ENCODE data around the gene IQGAP1.

Gene IQGAP1

DNA sequence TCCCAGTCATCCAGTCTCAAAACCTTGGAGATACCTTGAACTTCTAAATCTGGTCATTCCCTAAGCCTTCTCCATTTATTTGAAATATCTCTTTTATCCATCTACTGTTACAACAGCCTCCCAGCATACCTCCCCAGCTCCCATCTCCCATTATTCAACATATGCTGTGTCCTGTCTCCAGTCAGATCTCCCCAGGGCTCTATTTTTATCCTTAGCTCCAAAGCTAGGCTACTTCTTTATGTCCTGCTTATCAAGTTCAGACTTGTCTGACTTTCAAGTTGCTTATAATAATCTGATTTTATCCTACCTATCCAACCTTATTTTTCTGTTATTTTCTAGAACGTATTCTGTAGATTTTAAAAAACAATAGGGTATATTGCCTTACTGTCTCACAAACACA lies 44.2 kb downstream of the IQGAP1 start:
- no peak overlapping the region for H3K4me3 ChIP-seq (ENCODE audit: control insufficient read depth, low read depth, low read length)
- no peak for TF ChIP-seq CTCF (conservative IDR thresholded peaks at IDR 0.05; ENCODE audit: control insufficient read depth, insufficient read depth, low read depth, low read length)
- DNase-seq (ENCODE audit: low read depth) = no peak

- no peak for TF ChIP-seq CTCF (conservative IDR thresholded peaks at IDR 0.05; ENCODE audit: control insufficient read depth, insufficient read depth, low read depth, low read length)
- H3K4me3 ChIP-seq (ENCODE audit: control insufficient read depth, low read depth, low read length) = no peak overlapping the region
- DNase-seq (ENCODE audit: low read depth) = no peak
Observed at GRCh38 chr15:90435652-90436337, 47.8 kb downstream of the IQGAP1 start.

- DNase-seq (ENCODE audit: low read depth) = no peak
- no peak overlapping the region for H3K4me3 ChIP-seq (ENCODE audit: control insufficient read depth, low read depth, low read length)
- TF ChIP-seq CTCF (conservative IDR thresholded peaks at IDR 0.05; ENCODE audit: control insufficient read depth, insufficient read depth, low read depth, low read length) = no peak
Observed at GRCh38 chr15:90436952-90437351, 48.9 kb downstream of the IQGAP1 start.

GRCh38 chr15:90437516-90437915 lies 49.5 kb downstream of the IQGAP1 start:
- TF ChIP-seq CTCF (conservative IDR thresholded peaks at IDR 0.05; ENCODE audit: control insufficient read depth, insufficient read depth, low read depth, low read length) = no peak
- H3K4me3 ChIP-seq (ENCODE audit: control insufficient read depth, low read depth, low read length) = no peak overlapping the region
- DNase-seq (ENCODE audit: low read depth) = no peak

GRCh38 chr15:90439946-90440345 lies 51.9 kb downstream of the IQGAP1 start:
- no peak for DNase-seq (ENCODE audit: low read depth)
- H3K4me3 ChIP-seq (ENCODE audit: control insufficient read depth, low read depth, low read length) = no peak overlapping the region
- no peak for TF ChIP-seq CTCF (conservative IDR thresholded peaks at IDR 0.05; ENCODE audit: control insufficient read depth, insufficient read depth, low read depth, low read length)

GRCh38 chr15:90441027-90441426 lies 53.0 kb downstream of the IQGAP1 start:
- DNase-seq (ENCODE audit: low read depth) = no peak

More at GRCh38 chr15:90441027-90441426, 53.0 kb downstream of the IQGAP1 start:
- TF ChIP-seq CTCF (conservative IDR thresholded peaks at IDR 0.05; ENCODE audit: control insufficient read depth, insufficient read depth, low read depth, low read length) = no peak
- no peak overlapping the region for H3K4me3 ChIP-seq (ENCODE audit: control insufficient read depth, low read depth, low read length)

Data from fibroblast of mammary gland (primary cell).